IMR-90 (cell line): ENCODE measurements around the gene GSTT2B. TPM values are rescaled to one million over a fixed set of nuclear protein-coding genes. Genes with fewer than 3 reads are reported as not detected.
"Not testable (repeated sequence)": the region's sequence is repeated elsewhere in the genome, so short reads cannot be mapped to it uniquely, and the experiment has no call there.

Experiments used
- ATAC-seq: fragments of 200-7000 bp; cut with Tn5 transposase; 2 replicates; pipeline ENCODE4 v1.9.1; 2020; ENCODE audit warnings: low read depth, mild to moderate bottlenecking, moderate library complexity
- BruUV-seq: library from RNA; stranded (reverse); fragments of 400-500 nt; replicated peaks from 2 replicates; lab custom pipeline; 2021; lab: Mats Ljungman, UMichigan
- CTCF ChIA-PET: fragments of 300-600 bp; formaldehyde crosslinking; extraction: SDS; loops from one replicate; lab custom pipeline; 2021; ENCODE audit warnings: antibody characterized with exemption; lab: Yijun Ruan, JAX
- POLR2A ChIA-PET: fragments of 300-600 bp; sonication (Branson Sonifier 250); formaldehyde crosslinking; loops from one replicate; lab custom pipeline; 2022; ENCODE audit warnings: antibody characterized with exemption; ENCODE audit not compliant: unreplicated experiment; lab: Charles Lee
- DNase-seq: peaks from one replicate; pipeline ENCODE4 v3.0.0; 2013
- H2AFZ ChIP-seq: replicated peaks from 2 replicates; pipeline ENCODE3; 2013; ENCODE audit warnings: low read length, mild to moderate bottlenecking; ENCODE audit not compliant: poor library complexity
- H2AK5ac ChIP-seq: 2 replicates; pipeline ENCODE4 v1.6.1; 2013; ENCODE audit warnings: low read depth, low read length, inconsistent platforms
- H2AK9ac ChIP-seq: replicated peaks from 2 replicates; pipeline ENCODE3; 2013; ENCODE audit warnings: mild to moderate bottlenecking, low read depth, low read length, moderate library complexity; ENCODE audit not compliant: poor library complexity
- H2BK120ac ChIP-seq: 2 replicates; pipeline ENCODE4 v1.6.1; 2013; ENCODE audit warnings: low read depth, low read length, inconsistent platforms
- H2BK15ac ChIP-seq: 3 replicates; pipeline ENCODE4 v1.6.1; 2013; ENCODE audit warnings: low read depth, low read length, inconsistent platforms
- H2BK20ac ChIP-seq: 2 replicates; pipeline ENCODE4 v1.6.1; 2013; ENCODE audit warnings: low read depth, mild to moderate bottlenecking, inconsistent platforms, low read length, moderate library complexity
- H2BK5ac ChIP-seq: 2 replicates; pipeline ENCODE4 v1.6.1; 2013; ENCODE audit warnings: mild to moderate bottlenecking, low read depth, low read length, inconsistent platforms; ENCODE audit not compliant: poor library complexity, severe bottlenecking
- H3K14ac ChIP-seq: replicated peaks from 2 replicates; pipeline ENCODE4 v1.6.1; 2013; ENCODE audit warnings: low read depth, low read length, inconsistent platforms
- H3K18ac ChIP-seq: 2 replicates; pipeline ENCODE4 v1.6.1; 2013; ENCODE audit warnings: low read depth, low read length, control low read depth
- H3K23ac ChIP-seq: 2 replicates; pipeline ENCODE4 v1.6.1; 2013; ENCODE audit warnings: low read depth, low read length, inconsistent platforms
- H3K27ac ChIP-seq: 2 replicates; pipeline ENCODE4 v1.5.1; 2013; ENCODE audit warnings: mild to moderate bottlenecking, control low read depth, low read length; ENCODE audit not compliant: insufficient read depth
- H3K27me3 ChIP-seq: 2 replicates; pipeline ENCODE4 v1.6.1; 2013; ENCODE audit warnings: low read length; ENCODE audit not compliant: control insufficient read depth, insufficient read depth
- H3K36me3 ChIP-seq: 2 replicates; pipeline ENCODE4 v1.6.1; 2013; ENCODE audit warnings: low read length, mixed read lengths; ENCODE audit not compliant: control insufficient read depth, insufficient read depth
- H3K4ac ChIP-seq: 2 replicates; pipeline ENCODE4 v1.6.1; 2013; ENCODE audit warnings: low read depth, low read length, inconsistent platforms
- H3K4me1 ChIP-seq: 2 replicates; pipeline ENCODE4 v1.6.1; 2013; ENCODE audit warnings: low read length, mixed read lengths; ENCODE audit not compliant: control insufficient read depth, insufficient read depth
- H3K4me2 ChIP-seq: 2 replicates; pipeline ENCODE4 v1.6.1; 2013; ENCODE audit warnings: low read depth, mild to moderate bottlenecking, control low read depth, low read length, moderate library complexity
- H3K4me3 ChIP-seq: 2 replicates; pipeline ENCODE4 v1.5.1; 2013; ENCODE audit warnings: low read depth, mild to moderate bottlenecking, control low read depth, low read length, moderate library complexity; ENCODE audit not compliant: insufficient read depth
- H3K56ac ChIP-seq: 2 replicates; pipeline ENCODE4 v1.6.1; 2013; ENCODE audit warnings: low read length, inconsistent platforms; ENCODE audit not compliant: insufficient read depth; ENCODE audit errors: extremely low read depth
- H3K79me1 ChIP-seq, 2 experiments: 2 replicates each; pipeline ENCODE4 v1.6.1; 2013; ENCODE audit warnings: low read length in 2 of 2, inconsistent platforms in 1 of 2, low read depth in 1 of 2
- H3K9ac ChIP-seq: 2 replicates; pipeline ENCODE4 v1.6.1; 2013; ENCODE audit warnings: low read depth, low read length, control low read depth
- H3K9me1 ChIP-seq: 2 replicates; pipeline ENCODE4 v1.6.1; 2013; ENCODE audit warnings: low read length, inconsistent platforms; ENCODE audit not compliant: insufficient read depth
- H3K9me3 ChIP-seq: 2 replicates; pipeline ENCODE4 v1.6.1; 2013; ENCODE audit warnings: low read length; ENCODE audit not compliant: control insufficient read depth, insufficient read depth
- H4K20me1 ChIP-seq: 2 replicates; pipeline ENCODE4 v1.6.1; 2013; ENCODE audit warnings: low read length, inconsistent platforms; ENCODE audit not compliant: insufficient read depth
- H4K5ac ChIP-seq: 2 replicates; pipeline ENCODE4 v1.6.1; 2013; ENCODE audit warnings: mild to moderate bottlenecking, low read depth, low read length, control low read depth
- H4K8ac ChIP-seq, 2 experiments: 2 replicates each; pipeline ENCODE4 v1.6.1; 2013; ENCODE audit warnings: low read depth in 2 of 2, low read length in 2 of 2, control low read depth in 1 of 2, inconsistent platforms in 1 of 2
- H4K91ac ChIP-seq: 2 replicates; pipeline ENCODE4 v1.6.1; 2013; ENCODE audit warnings: low read depth, low read length, inconsistent platforms; ENCODE audit not compliant: insufficient read depth
- WGBS, 2 experiments: methylation state at CpG; one replicate each; pipeline versions ENCODE4 v1.1.5 to v1.1.7; 2013; ENCODE audit warnings: missing lambda C conversion rate in 2 of 2; ENCODE audit not compliant: insufficient read length in 1 of 2; ENCODE audit errors: extremely low coverage in 2 of 2; 5-methylcytosine and 5-hydroxymethylcytosine counted together
- dilution Hi-C: fragments of 300-500 bp; cut with HindIII; formaldehyde crosslinking; loops from one replicate; pipeline ENCODE4 v1.14.3; 2018; ENCODE audit warnings: low sequenced_read_pairs; ENCODE audit not compliant: unreplicated experiment
- in situ Hi-C: fragments of 300-500 bp; cut with MboI; formaldehyde crosslinking; loops from 3 replicates; pipeline ENCODE4 v1.14.3; 2019; ENCODE audit warnings: low sequenced_read_pairs, inconsistent platforms, mixed read lengths
- intact Hi-C: fragments of 100-400 bp; cut with micrococcal nuclease; formaldehyde crosslinking; loops from 2 replicates; pipeline ENCODE4 v1.10.0; 2022
- polyA plus RNA-seq, 3 experiments: library from polyadenylated mRNA; depleted of rRNA; stranded (reverse); fragments of >200 nt; gene quantifications; 2 replicates each; pipeline ENCODE4 v1.2.3, GENCODE V29; 2012; ENCODE audit warnings: low replicate concordance in 1 of 3
- total RNA-seq: library from RNA; depleted of rRNA; stranded (reverse); fragments of >200 nt; gene quantifications from 2 replicates; pipeline ENCODE4 v1.2.3, GENCODE V29; 2012

GSTT2B gene
- total and polyA plus RNA-seq, 2 of the 4 experiments (the other 2 are of a cell fraction): 15.1 to 77.0 TPM

DNA sequence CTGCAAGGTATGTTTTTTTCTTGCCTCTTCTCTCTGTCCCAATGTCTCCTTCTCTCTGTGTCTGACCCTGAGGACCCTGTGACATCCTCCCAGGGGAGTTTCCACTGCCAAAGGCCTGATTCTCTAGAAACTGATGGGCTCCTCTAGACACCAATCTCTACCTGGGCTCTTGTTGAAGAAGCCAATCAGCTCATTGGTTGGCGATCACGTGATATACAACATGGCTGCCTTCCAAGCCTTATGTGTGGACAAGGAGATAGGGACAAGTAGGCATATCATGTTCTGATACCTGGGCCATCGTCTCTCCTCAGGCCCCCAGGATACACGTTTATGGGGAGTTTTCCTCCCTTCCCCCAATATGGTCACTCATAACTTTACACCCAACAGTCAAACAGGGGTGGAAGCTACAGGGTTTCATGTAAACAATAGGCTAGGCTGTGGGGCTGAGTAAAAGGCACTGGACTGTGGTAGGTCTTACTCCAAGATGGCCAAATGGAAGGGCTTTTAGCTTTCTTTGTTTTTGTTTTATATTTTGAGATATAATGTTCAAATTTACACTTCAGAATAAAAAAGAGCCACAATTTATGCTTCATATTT, 32.7 kb upstream of the GSTT2B start:
- CTCF ChIA-PET, H2AK9ac ChIP-seq, H4K5ac ChIP-seq, in situ Hi-C loops, H3K4me3 ChIP-seq, H3K79me1 ChIP-seq, H3K4me2 ChIP-seq, H2BK20ac ChIP-seq, H4K20me1 ChIP-seq, H2BK15ac ChIP-seq, BruUV-seq, POLR2A ChIA-PET, H2BK120ac ChIP-seq, H3K27me3 ChIP-seq, DNase-seq, H3K27ac ChIP-seq, H3K18ac ChIP-seq, H3K14ac ChIP-seq, H3K9me1 ChIP-seq, H2BK5ac ChIP-seq, dilution Hi-C loops, H2AK5ac ChIP-seq, H3K4ac ChIP-seq, ATAC-seq, H4K91ac ChIP-seq, H3K9me3 ChIP-seq, H4K8ac ChIP-seq, H3K56ac ChIP-seq, H2AFZ ChIP-seq, H3K36me3 ChIP-seq, H3K4me1 ChIP-seq, intact Hi-C loops, H3K23ac ChIP-seq, H3K9ac ChIP-seq: not testable (repeated sequence)
- WGBS, 2 experiments: no CpG with 5 or more reads among the region's 4 CpGs

DNA sequence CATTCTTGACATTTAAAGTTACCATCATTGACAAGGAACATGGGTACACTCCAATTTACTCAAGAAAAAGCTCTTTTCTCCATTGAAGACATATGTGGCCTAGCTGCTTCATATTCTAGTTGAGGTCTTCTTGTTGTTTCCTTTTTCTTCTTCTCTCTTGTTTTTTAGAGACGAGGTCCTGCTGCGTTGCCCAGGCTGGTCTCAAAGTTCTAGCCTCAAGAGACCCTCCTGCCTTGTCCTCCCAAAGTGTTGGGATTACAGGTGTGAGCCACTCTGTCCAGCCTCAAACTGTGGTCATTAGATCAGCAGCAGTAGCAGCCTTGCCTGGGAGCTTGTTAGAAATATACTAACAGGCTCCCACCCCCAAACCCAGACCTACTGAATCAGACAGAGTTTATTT, 32.1 kb upstream of the GSTT2B start:
- H2BK120ac ChIP-seq, intact Hi-C loops, ATAC-seq, in situ Hi-C loops, H4K20me1 ChIP-seq, BruUV-seq, H2BK15ac ChIP-seq, H3K23ac ChIP-seq, H3K9ac ChIP-seq, H3K18ac ChIP-seq, H2BK5ac ChIP-seq, H4K5ac ChIP-seq, H3K14ac ChIP-seq, H2BK20ac ChIP-seq, H4K8ac ChIP-seq, H3K4me1 ChIP-seq, H2AK9ac ChIP-seq, H3K27me3 ChIP-seq, POLR2A ChIA-PET, H3K4ac ChIP-seq, H3K56ac ChIP-seq, H4K91ac ChIP-seq, H2AFZ ChIP-seq, H3K9me3 ChIP-seq, H3K9me1 ChIP-seq, dilution Hi-C loops, H3K4me3 ChIP-seq, H3K4me2 ChIP-seq, H3K36me3 ChIP-seq, DNase-seq, H3K79me1 ChIP-seq, H3K27ac ChIP-seq, H2AK5ac ChIP-seq: not testable (repeated sequence)
- no CpG with 5 or more reads among the region's 2 CpGs for WGBS, 2 experiments
- CTCF ChIA-PET: interaction anchor here (0.5 kb wide), 1 partner anchor 365 kb away, joined by 3 read pairs; no protein-coding TSS in a partner anchor
